Stimulated activated CD4-positive, alpha-beta T cell treated with anti-CD3 and anti-CD28 coated beads, TNF-alpha, amount 100 ng/mL, for 48 hours (primary cell): Measurements from ENCODE around the gene OR52A1.
"Not testable (repeated sequence)": the region's sequence is repeated elsewhere in the genome, so short reads cannot be mapped to it uniquely, and the experiment has no call there.

Experiments
- DNase-seq, 3 donors: peaks; one replicate each; pipeline ENCODE4 v3.0.0-alpha.2; 2020; ENCODE audit warnings: low read depth in 3 of 3

Gene OR52A1

GRCh38 chr11:5154657-5155056 lies at the start of gene OR52A1:
OR52A1 (minus strand) TSS chr11:5154757; CDS start chr11:5152369, 2,388 bp downstream.
- no peak for DNase-seq

- no peak for DNase-seq
These were observed 48.8 kb upstream of the OR52A1 start for GRCh38 chr11:5203366-5203765.

GRCh38 chr11:5200582-5200981 lies 46.0 kb upstream of the OR52A1 start, which contains the start of gene OR51V1:
OR51V1 (minus strand) TSS chr11:5200682; CDS start chr11:5200682, 0 bp downstream.
- no peak for DNase-seq

- no peak for DNase-seq
These were observed 43.7 kb upstream of the OR52A1 start for GRCh38 chr11:5198285-5198684.

GRCh38 chr11:5197536-5197935 lies 43.0 kb upstream of the OR52A1 start:
- no peak for DNase-seq

- DNase-seq = no peak
These were observed 42.2 kb upstream of the OR52A1 start for GRCh38 chr11:5196731-5197130.

- DNase-seq = no peak
These were observed 41.5 kb upstream of the OR52A1 start for GRCh38 chr11:5196067-5196466.

- DNase-seq = no peak
These were observed 38.2 kb upstream of the OR52A1 start for GRCh38 chr11:5192738-5193137.

- DNase-seq = no peak
These were observed 33.6 kb upstream of the OR52A1 start for GRCh38 chr11:5188201-5188600.

- no peak for DNase-seq
These were observed 23.7 kb upstream of the OR52A1 start for GRCh38 chr11:5178046-5178837.

- DNase-seq = no peak
These were observed 20.4 kb upstream of the OR52A1 start for GRCh38 chr11:5174934-5175333.

- DNase-seq = no peak
These were observed 17.3 kb upstream of the OR52A1 start for GRCh38 chr11:5171856-5172255.

- DNase-seq = not testable (repeated sequence)
These were observed 11.3 kb upstream of the OR52A1 start for GRCh38 chr11:5165898-5166297.

GRCh38 chr11:5164807-5165206 lies 10.2 kb upstream of the OR52A1 start:
- DNase-seq = not testable (repeated sequence)

- DNase-seq = not testable (repeated sequence)
These were observed 6.5 kb upstream of the OR52A1 start for GRCh38 chr11:5161045-5161444.

- not testable (repeated sequence) for DNase-seq
These were observed 5.7 kb upstream of the OR52A1 start for GRCh38 chr11:5160217-5160616.

GRCh38 chr11:5159806-5160205 lies 5.2 kb upstream of the OR52A1 start:
- no peak for DNase-seq

- no peak for DNase-seq
These were observed 754 bp downstream of the OR52A1 start for GRCh38 chr11:5153574-5154431.

- no peak for DNase-seq
These were observed 2.8 kb downstream of the OR52A1 start for GRCh38 chr11:5151713-5152153.

GRCh38 chr11:5144206-5144605 lies 10.4 kb downstream of the OR52A1 start:
- not testable (repeated sequence) for DNase-seq

- DNase-seq = no peak
These were observed 16.6 kb downstream of the OR52A1 start, which contains the start of gene OR52A5 for GRCh38 chr11:5137996-5138395. OR52A5 (minus strand) TSS chr11:5138356; CDS start chr11:5132642, 5,714 bp downstream.

- no peak for DNase-seq
These were observed 17.5 kb downstream of the OR52A1 start for GRCh38 chr11:5137014-5137413.
